ENCODE data around the gene NPAS2. TPM values are rescaled to one million over a fixed set of nuclear protein-coding genes. Genes with fewer than 3 reads are reported as not detected.

The NPAS2 gene
- total RNA-seq, 2 donors from 2014 or later = 33.9 to 38.3 TPM

DNA sequence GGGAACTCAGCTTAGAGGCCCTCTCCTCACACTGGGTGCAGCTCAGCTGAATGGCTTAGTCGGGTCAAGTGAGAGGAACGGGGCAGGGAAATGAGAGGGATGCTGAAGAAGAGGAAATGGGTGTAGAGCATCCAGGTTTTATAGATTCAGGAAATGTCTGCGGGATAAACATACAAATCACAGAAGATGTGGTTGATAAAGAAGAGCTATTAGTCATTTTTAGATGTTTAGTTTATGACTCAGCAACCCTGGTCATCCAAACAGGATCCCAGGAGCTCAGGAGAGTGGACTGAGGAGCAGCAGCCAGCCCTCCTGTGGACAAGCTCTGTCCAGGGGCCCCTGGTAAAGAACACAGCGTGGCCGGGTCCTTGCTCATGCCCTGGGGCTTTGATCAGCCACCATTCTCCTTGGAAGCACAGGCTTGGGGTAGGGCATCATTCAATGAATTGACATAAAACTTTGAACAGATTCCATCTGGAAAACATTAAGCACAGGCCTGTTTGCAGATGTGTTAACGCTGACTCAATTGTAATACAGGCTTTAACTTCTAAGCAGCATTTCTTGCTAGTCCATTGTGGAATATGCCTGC lies 83.0 kb downstream of the NPAS2 start:
- DNase-seq = no peak
- intact Hi-C loops (cut with DNase I) = no loop called here
- Histone ChIP-seq H3K4me1 (no peaks in the 10 kb centered on the region), H3K27me3 (no peaks in the 10 kb centered on the region), H3K27ac (no peak overlapping the region), H3K9me3 (no peaks in the 10 kb centered on the region), H3K36me3 (no peaks in the 10 kb centered on the region), H3K9ac (ENCODE audit: low read depth in 2 of 2, low read length in 2 of 2) (no peak overlapping the region), H3K4me3 (no peak overlapping the region)
- TF ChIP-seq, protein P1, sequence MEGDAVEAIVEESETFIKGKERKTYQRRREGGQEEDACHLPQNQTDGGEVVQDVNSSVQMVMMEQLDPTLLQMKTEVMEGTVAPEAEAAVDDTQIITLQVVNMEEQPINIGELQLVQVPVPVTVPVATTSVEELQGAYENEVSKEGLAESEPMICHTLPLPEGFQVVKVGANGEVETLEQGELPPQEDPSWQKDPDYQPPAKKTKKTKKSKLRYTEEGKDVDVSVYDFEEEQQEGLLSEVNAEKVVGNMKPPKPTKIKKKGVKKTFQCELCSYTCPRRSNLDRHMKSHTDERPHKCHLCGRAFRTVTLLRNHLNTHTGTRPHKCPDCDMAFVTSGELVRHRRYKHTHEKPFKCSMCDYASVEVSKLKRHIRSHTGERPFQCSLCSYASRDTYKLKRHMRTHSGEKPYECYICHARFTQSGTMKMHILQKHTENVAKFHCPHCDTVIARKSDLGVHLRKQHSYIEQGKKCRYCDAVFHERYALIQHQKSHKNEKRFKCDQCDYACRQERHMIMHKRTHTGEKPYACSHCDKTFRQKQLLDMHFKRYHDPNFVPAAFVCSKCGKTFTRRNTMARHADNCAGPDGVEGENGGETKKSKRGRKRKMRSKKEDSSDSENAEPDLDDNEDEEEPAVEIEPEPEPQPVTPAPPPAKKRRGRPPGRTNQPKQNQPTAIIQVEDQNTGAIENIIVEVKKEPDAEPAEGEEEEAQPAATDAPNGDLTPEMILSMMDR (IDR thresholded peaks at IDR 0.05) = no peak

DNA sequence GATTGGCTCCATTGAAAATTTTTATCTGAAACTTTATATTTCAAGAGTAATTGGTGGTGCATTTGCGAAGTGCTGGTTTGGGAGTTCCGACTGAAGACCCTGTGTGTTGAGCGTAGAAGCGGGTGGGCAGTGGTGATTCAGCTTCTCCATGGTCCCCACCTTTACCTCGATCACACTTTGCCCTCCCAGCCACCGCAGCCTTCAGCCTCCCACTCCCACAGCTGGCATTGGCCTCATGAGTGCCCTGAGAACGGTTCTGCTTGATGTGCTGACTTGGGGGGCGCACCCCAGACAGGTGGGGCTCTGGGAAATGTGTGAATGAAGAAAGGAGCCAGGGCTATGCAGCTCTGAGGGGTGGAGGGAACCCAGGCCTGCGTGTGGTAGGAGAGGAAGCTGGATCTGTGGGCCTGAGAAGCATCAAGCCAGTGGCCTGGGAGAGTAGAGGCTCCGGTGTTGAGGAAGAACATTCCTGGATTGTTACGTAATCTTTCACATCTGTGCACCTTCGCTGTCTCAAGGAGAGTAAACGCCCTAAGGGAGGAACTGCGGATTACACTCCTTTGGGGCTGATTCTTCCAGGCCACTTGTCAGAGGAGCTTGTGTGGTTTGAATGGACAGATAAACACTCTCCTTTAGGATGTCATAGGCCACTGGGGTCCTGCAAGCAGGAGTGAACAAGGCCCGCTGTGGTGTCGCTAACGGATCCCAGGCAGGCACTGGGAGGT lies 83.8 kb downstream of the NPAS2 start:
- Histone ChIP-seq H3K36me3 (no peaks in the 10 kb centered on the region), H3K9ac (ENCODE audit: low read depth in 2 of 2, low read length in 2 of 2) (no peak overlapping the region)

DNA sequence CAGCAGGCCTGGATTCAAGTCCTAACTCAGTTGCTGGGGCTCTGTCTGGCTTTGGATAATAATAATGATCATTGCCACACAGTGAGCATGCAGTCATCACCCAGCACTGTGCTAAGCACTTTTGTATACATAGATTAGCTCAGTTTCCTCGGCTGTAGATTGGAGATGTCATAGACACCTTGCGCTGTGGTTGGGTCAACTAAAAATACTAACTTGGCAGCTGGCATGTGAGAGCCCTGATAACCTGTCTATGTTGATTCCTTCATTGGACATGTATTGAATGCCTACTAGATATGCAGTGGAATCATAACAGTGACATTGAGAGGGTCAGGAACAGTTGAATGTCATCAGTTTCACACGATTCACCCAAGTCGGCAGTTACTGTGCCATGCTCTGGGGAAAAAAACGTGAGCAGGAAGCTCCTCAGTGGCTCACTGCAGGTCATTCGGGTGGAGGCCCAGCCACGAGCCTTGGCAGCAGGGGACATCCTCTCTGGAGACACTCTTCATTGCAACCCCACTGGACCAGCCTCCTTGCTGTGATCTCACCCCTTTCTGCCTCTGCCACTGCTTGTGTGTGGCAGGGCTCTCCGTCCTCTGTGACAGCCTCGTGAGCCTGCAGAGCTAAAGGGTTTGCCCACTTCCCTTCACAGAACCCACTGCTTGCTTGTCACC lies 85.3 kb downstream of the NPAS2 start:
- intact Hi-C loops (cut with DNase I) = no loop called here
- Histone ChIP-seq H3K4me3 (no peak overlapping the region), H3K9me3 (no peaks in the 10 kb centered on the region), H3K9ac (ENCODE audit: low read depth in 2 of 2, low read length in 2 of 2) (no peak overlapping the region), H3K4me1 (no peaks in the 10 kb centered on the region), H3K27ac (no peak overlapping the region), H3K36me3 (no peaks in the 10 kb centered on the region), H3K27me3 (no peaks in the 10 kb centered on the region)
- DNase-seq = no peak
- TF ChIP-seq, protein P1 (IDR thresholded peaks at IDR 0.05) = no peak

More for the DNA sequence above, 83.8 kb downstream of the NPAS2 start:
- Histone ChIP-seq H3K27me3 (no peaks in the 10 kb centered on the region), H3K9me3 (no peaks in the 10 kb centered on the region), H3K4me1 (no peaks in the 10 kb centered on the region), H3K27ac (no peak overlapping the region), H3K4me3 (no peak overlapping the region)
- no peak for DNase-seq
- intact Hi-C loops (cut with DNase I) = no loop called here
- TF ChIP-seq, protein P1 (IDR thresholded peaks at IDR 0.05) = no peak

DNA sequence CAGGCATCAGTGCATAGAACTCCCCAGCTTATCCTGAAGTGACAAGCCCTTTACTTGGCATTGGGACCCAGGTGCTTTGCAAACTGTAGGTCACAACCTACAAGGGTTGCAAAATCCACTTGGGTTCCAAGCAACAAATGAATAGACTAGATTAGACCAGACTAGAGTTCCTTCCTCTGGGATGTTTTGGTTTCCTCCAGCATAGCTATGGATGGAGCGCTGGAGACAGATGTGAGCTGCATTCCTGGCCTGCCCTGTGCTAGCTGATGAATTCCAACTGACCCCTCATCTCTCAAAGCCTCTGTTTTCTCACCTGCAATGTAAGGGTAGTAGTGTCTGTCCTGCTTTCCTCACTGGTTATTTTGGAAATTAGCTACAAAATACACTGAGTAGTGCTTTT lies 86.2 kb downstream of the NPAS2 start:
- no peaks in the 10 kb centered on the region for H3K9me3 ChIP-seq
- no peaks in the 10 kb centered on the region for H3K27me3 ChIP-seq
- H3K27ac ChIP-seq = no peak overlapping the region
- DNase-seq = no peak
- H3K9ac ChIP-seq (ENCODE audit: low read depth in 2 of 2, low read length in 2 of 2) = no peak overlapping the region
- intact Hi-C loops (cut with DNase I) = no loop called here
- H3K4me1 ChIP-seq = no peaks in the 10 kb centered on the region
- no peak overlapping the region for H3K4me3 ChIP-seq
- no peaks in the 10 kb centered on the region for H3K36me3 ChIP-seq
- TF ChIP-seq, protein P1 (IDR thresholded peaks at IDR 0.05) = no peak

DNA sequence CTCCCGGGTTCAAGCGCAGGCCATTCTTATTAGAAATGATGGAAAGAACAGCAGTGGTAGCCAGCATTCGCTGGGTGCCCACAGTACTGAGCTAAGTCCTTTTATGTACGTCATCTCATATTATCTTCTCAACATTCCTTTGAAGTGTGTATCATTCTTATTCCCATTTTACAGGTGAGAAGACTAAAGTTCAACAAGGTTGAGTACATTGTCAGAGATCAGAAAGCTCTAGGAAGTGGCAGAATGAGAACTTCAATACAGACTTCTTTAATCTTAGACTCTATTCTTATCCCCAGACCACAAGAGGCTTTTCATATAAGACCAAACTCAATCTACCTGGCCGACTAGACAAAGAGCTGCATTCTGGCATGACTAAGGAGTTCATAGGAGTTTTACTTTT lies 86.7 kb downstream of the NPAS2 start:
- Histone ChIP-seq H3K4me1 (no peaks in the 10 kb centered on the region), H3K36me3 (no peaks in the 10 kb centered on the region), H3K4me3 (no peak overlapping the region), H3K9me3 (no peaks in the 10 kb centered on the region), H3K27ac (no peak overlapping the region), H3K27me3 (no peaks in the 10 kb centered on the region), H3K9ac (ENCODE audit: low read depth in 2 of 2, low read length in 2 of 2) (no peak overlapping the region)
- TF ChIP-seq, protein P1 (IDR thresholded peaks at IDR 0.05) = no peak
- intact Hi-C loops (cut with DNase I) = no loop called here
- no peak for DNase-seq
